ACC112 (cell line): ENCODE measurements around the gene AGPAT3.

Source experiments
- H2AFZ ChIP-seq: fragments of 200-600 bp; sonication (generic); one replicate; pipeline ENCODE4 v1.6.0; 2017; ENCODE audit warnings: antibody characterized with exemption, low read length; ENCODE audit not compliant: unreplicated experiment
- H3K27ac ChIP-seq: fragments of 200-600 bp; sonication (generic); 2 replicates; pipeline ENCODE4 v1.5.1; 2014; ENCODE audit warnings: low read depth, mild to moderate bottlenecking, antibody characterized with exemption, low read length, moderate library complexity
- H3K27me3 ChIP-seq: fragments of 200-600 bp; sonication (generic); 2 replicates; pipeline ENCODE4 v1.6.1; 2014; ENCODE audit warnings: mild to moderate bottlenecking, antibody characterized with exemption, low read length, moderate library complexity, mixed read lengths; ENCODE audit not compliant: insufficient read depth
- H3K36me3 ChIP-seq: fragments of 200-600 bp; sonication (generic); 2 replicates; pipeline ENCODE4 v1.6.1; 2016; ENCODE audit warnings: mild to moderate bottlenecking, antibody characterized with exemption, low read length, moderate library complexity, mixed read lengths; ENCODE audit not compliant: insufficient read depth
- H3K4me1 ChIP-seq: fragments of 200-600 bp; sonication (generic); one replicate; pipeline ENCODE4 v1.6.1; 2016; ENCODE audit warnings: low read length, mixed read lengths; ENCODE audit not compliant: insufficient read depth, unreplicated experiment, control insufficient read depth
- H3K4me3 ChIP-seq: fragments of 200-600 bp; sonication (generic); 2 replicates; pipeline ENCODE4 v1.5.1; 2014; ENCODE audit warnings: mild to moderate bottlenecking, low read depth, low read length
- H3K79me2 ChIP-seq: fragments of 200-600 bp; sonication (generic); one replicate; pipeline ENCODE4 v1.6.0; 2016; ENCODE audit warnings: low read length; ENCODE audit not compliant: control insufficient read depth, unreplicated experiment, insufficient read depth

Gene AGPAT3

DNA sequence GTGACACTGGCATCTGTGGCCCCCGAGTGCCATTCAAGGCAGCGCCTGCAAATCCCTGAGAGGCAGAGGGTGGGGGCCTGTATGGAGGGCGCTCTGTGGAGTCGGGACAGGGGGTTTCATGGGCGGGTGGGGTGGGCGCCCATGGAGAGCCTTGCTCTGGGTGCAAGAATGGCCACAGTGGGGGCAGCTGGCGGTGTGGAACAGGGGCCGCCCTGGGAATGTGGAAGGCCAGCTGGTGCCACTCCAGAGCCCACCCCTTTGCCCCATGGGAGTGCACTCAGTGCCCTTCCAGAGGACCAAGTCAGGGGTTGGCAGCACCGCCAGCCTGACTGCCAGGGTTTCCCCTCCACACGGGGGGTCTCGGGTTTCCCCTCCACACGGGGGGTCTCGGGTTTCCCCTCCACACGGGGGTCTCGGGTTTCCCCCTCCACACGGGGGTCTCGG lies 92.1 kb downstream of the AGPAT3 start:
- Histone ChIP-seq H3K4me1 (peaks cover 9% of the 10 kb centered on the region), H3K27me3 (no peaks in the 10 kb centered on the region), H3K79me2 (peaks cover 5% of the 10 kb centered on the region), H3K27ac (no peak overlapping the region), H2AFZ (no peak overlapping the region), H3K36me3 (no peaks in the 10 kb centered on the region), H3K4me3 (no peak overlapping the region)

DNA sequence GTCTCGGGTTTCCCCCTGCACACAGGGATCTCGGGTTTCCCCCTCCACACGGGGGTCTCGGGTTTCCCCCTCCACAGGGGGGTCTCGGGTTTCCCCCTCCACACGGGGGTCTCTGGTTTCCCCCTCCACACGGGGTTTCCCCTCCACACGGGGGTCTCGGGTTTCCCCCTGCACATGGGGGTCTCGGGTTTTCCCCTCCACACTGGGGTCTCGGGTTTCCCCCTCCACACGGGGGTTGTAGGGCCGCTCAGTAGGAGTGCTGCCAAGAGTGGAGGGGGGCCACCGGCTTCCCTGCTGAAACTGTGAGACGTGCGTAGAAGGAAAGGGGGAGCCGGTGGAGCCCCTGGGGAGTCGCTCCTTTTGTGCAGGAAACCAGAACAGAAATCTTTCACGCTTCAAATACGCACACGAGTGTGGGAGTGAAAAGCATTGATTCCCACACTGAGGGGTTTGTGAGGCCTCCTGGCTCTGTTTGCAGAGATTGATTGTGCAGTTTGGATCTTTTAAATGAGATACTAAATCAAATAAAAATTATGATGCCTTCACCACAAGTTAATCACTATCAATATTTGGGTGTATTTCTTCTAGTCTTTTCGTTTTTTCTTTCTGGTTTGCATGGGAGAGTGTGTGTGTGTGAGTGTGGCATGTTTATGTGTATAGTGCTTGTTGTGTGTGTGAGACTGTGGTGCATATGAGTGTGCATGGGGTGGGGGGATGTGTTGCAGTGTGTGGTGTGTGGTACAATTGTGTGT lies 92.8 kb downstream of the AGPAT3 start:
- no peak overlapping the region for H2AFZ ChIP-seq
- H3K27ac ChIP-seq: no peak overlapping the region
- no peaks in the 10 kb centered on the region for H3K36me3 ChIP-seq
- H3K4me3 ChIP-seq: no peak overlapping the region
- peaks cover 5% of the 10 kb centered on the region for H3K79me2 ChIP-seq
- H3K4me1 ChIP-seq: peaks cover 9% of the 10 kb centered on the region
- H3K27me3 ChIP-seq: no peaks in the 10 kb centered on the region

DNA sequence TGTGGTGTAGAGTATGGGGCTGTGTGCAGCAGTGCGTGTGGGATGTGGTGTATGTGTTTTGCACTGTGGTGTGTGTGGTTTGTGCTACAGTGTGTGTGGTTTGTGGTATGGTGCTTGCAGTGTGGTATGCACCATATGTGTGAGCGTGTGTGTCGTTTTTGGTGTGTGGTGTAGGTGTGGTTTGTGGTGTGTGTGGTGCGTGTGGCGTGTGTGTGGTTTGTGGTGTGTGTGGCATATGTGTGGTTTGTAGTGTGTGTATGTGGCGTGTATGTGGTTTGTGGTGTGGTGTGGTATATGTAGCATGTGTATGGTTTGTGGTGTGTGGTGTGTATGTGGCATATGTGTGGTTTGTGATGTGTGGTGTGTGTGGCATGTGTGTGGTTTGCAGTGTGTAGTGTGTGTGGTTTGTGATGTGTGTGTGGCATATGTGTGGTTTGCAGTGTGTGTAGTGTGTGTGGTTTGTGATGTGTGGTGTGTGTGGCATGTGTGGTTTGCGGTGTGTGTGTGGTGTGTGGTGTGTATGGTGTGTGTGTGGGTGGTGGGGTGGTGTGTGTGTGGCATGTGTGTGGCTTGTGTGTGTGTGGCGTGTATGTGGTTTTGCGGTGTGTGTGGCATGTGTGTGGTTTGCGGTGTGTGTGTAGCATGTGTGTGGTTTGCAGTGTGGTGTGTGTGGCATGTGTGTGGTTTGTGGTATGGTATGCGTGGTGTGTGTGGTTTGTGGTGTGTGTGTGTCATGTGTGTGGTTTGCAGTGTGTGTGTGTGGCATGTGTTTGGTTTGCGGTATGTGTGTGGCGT lies 93.5 kb downstream of the AGPAT3 start:
- H3K79me2 ChIP-seq: peaks cover 5% of the 10 kb centered on the region
- no peak overlapping the region for H3K27ac ChIP-seq
- H3K36me3 ChIP-seq: no peaks in the 10 kb centered on the region
- H2AFZ ChIP-seq: no peak overlapping the region
- H3K27me3 ChIP-seq: no peaks in the 10 kb centered on the region
- peaks cover 9% of the 10 kb centered on the region for H3K4me1 ChIP-seq
- no peak overlapping the region for H3K4me3 ChIP-seq

DNA sequence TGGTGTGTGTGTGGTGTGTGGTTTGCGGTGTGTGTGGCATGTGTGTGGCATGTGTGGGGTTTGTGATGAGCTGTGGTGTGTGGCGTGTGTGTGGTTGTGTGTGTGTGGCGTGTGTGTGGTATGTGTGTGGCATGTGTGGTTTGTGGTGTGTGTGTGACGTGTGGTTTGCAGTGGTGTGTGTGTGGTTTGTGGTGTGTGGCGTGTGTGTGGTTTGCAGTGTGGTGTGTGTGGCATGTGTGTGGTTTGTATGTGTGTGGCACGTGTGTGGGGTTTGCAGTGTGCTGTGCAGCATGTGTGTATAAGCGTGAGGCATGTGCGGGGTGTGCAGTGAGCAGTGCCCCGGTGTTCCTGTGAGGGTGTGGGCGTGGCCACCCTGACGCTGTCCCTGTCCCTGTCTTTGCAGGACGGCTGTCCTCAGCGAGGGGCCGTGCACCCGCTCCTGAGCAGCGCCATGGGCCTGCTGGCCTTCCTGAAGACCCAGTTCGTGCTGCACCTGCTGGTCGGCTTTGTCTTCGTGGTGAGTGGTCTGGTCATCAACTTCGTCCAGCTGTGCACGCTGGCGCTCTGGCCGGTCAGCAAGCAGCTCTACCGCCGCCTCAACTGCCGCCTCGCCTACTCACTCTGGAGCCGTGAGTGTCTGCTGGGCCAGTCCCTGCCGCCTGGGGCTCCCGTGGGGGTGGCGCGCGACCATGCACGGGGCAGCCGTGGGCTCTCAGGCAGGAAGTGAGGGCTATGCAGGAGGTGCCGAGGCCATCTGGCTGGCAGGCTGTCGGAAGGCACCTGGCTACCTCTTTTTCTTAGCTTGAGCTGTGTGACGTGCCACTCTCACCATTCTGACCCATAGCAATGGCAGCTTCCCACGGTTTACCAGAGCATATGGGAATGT lies 94.5 kb downstream of the AGPAT3 start:
- no peaks in the 10 kb centered on the region for H3K36me3 ChIP-seq
- no peak overlapping the region for H3K4me3 ChIP-seq
- no peaks in the 10 kb centered on the region for H3K27me3 ChIP-seq
- H3K27ac ChIP-seq: no peak overlapping the region
- no peak overlapping the region for H2AFZ ChIP-seq
- peaks cover 5% of the 10 kb centered on the region for H3K79me2 ChIP-seq
- H3K4me1 ChIP-seq: peaks cover 9% of the 10 kb centered on the region

DNA sequence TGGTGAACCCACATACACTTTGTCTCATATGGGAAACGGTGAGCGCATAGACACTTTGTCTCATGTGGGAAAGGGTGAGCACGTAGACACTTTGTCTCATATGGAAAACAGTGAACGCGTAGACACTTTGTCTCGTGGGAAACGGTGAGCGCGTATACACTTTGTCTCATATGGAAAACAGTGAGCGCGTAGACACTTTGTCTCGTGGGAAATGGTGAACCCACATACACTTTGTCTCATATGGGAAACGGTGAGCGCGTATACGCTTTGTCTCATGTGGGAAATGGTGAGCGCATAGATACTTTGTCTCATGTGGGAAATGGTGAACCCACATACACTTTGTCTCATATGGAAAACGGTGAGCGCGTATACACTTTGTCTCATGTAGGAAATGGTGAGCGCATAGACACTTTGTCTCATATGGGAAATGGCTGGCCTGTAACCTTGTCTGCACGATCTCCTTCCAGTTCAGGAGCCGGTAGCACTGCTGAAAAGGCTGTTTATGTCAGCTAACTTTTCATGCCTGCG lies 96.4 kb downstream of the AGPAT3 start:
- H3K4me3 ChIP-seq: no peak overlapping the region
- H3K4me1 ChIP-seq: peaks cover 6% of the 10 kb centered on the region
- peaks cover 5% of the 10 kb centered on the region for H3K79me2 ChIP-seq
- H3K27ac ChIP-seq: no peak overlapping the region
- no peaks in the 10 kb centered on the region for H3K36me3 ChIP-seq
- no peak overlapping the region for H2AFZ ChIP-seq
- H3K27me3 ChIP-seq: no peaks in the 10 kb centered on the region

DNA sequence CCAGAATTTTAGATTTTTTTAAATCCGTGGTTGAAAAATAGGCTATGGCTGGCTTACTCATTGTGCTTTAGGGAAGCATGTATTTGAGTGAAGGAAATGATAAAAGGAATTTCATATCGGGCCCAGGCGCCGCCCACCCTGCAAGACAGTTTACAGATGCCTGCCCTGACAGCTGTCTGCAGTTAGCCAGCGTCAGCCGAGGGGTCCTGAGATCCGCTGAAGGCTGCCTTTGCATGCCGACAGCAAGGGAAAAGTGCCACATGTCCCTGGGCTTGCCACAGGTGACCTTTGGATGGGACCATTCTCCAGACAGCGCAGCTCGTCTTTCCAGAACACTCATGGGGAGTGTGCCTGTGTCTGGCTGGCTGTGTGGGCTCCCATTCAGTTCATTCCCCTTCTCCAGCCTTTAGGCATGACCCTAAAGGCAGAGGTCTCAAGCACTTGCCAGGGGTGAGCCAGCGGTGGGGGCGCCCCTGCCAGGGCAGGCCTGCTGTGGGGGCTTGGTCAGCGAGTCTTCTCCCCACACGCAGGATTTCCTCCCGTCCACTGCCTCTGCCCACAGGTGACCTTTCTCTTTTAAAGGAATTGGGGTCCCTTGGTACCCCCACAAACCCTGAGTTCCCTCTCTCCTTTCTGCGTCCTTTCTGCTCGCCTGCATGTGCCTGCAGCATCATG lies 101.0 kb downstream of the AGPAT3 start:
- Histone ChIP-seq H3K27me3 (no peaks in the 10 kb centered on the region), H3K27ac (no peak overlapping the region), H2AFZ (no peak overlapping the region), H3K4me3 (no peak overlapping the region), H3K79me2 (no peaks in the 10 kb centered on the region), H3K36me3 (no peaks in the 10 kb centered on the region), H3K4me1 (no peaks in the 10 kb centered on the region)

DNA sequence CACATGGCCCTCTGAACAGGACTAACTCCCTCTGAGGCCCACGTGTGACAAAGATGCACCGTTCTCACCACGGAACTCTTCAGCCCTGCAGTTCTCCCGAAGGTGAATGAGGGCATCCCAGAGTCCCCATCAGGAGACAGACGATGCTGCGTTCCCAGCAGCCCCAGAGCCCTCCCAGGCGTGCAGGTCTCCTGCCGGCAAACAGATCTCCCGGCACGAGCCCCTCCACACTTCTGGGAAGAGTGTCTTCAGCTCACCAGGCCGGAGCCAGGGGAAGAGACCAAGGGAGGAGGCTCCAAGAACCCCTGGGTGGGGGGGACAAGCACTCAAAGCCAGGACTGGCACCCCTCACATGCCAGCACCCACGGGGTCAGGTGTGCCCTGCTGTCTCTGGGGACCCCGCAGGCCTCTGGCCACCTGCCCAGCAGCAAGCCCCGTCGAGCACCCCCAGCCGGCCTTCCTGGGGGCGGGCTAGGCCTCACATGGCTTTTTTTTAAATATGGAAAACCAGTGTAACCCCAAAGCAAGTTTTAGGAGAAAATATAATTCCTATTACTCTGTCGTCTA lies 102.0 kb downstream of the AGPAT3 start:
- no peaks in the 10 kb centered on the region for H3K36me3 ChIP-seq
- H3K4me3 ChIP-seq: no peak overlapping the region
- no peaks in the 10 kb centered on the region for H3K79me2 ChIP-seq
- H3K27me3 ChIP-seq: no peaks in the 10 kb centered on the region
- no peak overlapping the region for H2AFZ ChIP-seq
- H3K4me1 ChIP-seq: no peaks in the 10 kb centered on the region
- H3K27ac ChIP-seq: no peak overlapping the region

DNA sequence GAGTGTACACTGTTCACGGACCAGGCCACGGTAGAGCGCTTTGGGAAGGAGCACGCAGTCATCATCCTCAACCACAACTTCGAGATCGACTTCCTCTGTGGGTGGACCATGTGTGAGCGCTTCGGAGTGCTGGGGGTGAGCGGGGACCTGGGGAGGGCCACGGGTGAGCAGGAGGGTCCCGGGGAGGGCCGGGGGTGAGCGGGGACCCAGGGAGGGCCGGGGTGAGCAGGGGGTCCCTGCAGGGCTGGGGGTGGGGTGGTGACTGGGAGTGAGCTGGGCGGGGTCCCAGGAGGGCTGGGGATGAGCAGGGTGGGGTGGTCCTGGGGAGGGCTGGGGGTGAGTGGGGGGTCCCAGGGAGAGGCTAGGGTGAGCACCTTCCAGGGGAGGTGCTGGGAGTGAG lies 103.0 kb downstream of the AGPAT3 start:
- Histone ChIP-seq H3K27me3 (no peaks in the 10 kb centered on the region), H3K79me2 (no peaks in the 10 kb centered on the region), H3K27ac (no peak overlapping the region), H3K4me1 (no peaks in the 10 kb centered on the region), H3K36me3 (no peaks in the 10 kb centered on the region), H3K4me3 (no peak overlapping the region), H2AFZ (no peak overlapping the region)

DNA sequence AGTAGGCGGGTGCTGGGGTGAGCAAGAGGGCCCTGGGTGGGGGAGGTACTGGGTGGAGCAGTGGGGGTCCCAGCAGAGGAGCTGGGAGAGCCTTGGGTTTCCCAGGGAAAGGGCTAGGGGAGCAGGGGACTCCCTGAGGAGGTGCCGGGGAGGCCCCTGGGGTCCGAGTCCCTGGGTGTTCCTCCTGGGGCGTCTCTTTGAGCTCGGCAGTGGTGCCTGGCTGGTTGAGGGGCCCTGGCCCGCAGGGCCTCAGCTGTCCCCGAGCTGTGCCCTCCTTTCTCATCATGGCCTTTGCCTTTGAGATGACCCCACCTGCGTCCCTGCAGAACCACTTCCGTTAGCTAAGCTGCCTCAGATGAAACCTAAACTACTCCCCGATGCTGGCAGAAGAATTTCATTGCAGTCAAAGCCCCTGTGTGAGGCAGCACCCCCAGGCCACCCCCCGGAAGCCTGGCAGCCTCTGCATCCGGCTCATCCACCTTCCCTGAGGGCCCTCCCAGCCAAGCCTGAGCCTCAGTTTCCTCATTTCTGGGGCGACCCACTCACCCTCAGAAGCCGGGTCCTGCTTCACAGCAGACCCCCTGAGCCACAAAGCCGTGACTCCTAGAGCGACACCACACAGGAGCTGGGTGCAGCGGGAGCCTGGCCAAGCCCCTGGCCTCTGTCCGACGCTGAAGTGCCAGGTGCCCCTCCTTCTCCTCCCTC lies 103.5 kb downstream of the AGPAT3 start:
- Histone ChIP-seq H3K27me3 (no peaks in the 10 kb centered on the region), H3K36me3 (no peaks in the 10 kb centered on the region)

More for the DNA sequence above, 103.5 kb downstream of the AGPAT3 start:
- Histone ChIP-seq H2AFZ (no peak overlapping the region), H3K79me2 (no peaks in the 10 kb centered on the region), H3K4me1 (no peaks in the 10 kb centered on the region), H3K4me3 (no peak overlapping the region), H3K27ac (no peak overlapping the region)
